DLD1 (cell line): Measurements from ENCODE around the gene TULP1.

Experiments used
- in situ Hi-C: cut with HindIII; loops from 2 replicates; pipeline ENCODE4 v1.10.0; 2017; ENCODE audit warnings: low sequenced_read_pairs

The TULP1 gene

GRCh38 chr6:35498422-35499067 is 14.2 kb downstream of the TULP1 start:
- in situ Hi-C loops = no loop called here

- in situ Hi-C loops = no loop called here
Observed at GRCh38 chr6:35497571-35498421, 14.9 kb downstream of the TULP1 start.

GRCh38 chr6:35496841-35497570 is 15.7 kb downstream of the TULP1 start, which contains the start of gene TEAD3:
TSS of gene TEAD3 (minus strand) at chr6:35497079.
- in situ Hi-C loops = no loop called here

- in situ Hi-C loops = no loop called here
Observed at GRCh38 chr6:35496036-35496840, 16.5 kb downstream of the TULP1 start.

GRCh38 chr6:35495258-35496035 is 17.2 kb downstream of the TULP1 start:
- in situ Hi-C loops = no loop called here

GRCh38 chr6:35494161-35494563 is 18.5 kb downstream of the TULP1 start:
- in situ Hi-C loops = no loop called here

- in situ Hi-C loops = no loop called here
Observed at GRCh38 chr6:35493307-35493983, 19.3 kb downstream of the TULP1 start.

- in situ Hi-C loops = no loop called here
Observed at GRCh38 chr6:35492974-35493284, 19.8 kb downstream of the TULP1 start.

- in situ Hi-C loops = no loop called here
Observed at GRCh38 chr6:35492258-35492973, 20.3 kb downstream of the TULP1 start.

GRCh38 chr6:35491558-35492257 is 21.0 kb downstream of the TULP1 start:
- in situ Hi-C loops = no loop called here

- in situ Hi-C loops = no loop called here
Observed at GRCh38 chr6:35490821-35491557, 21.7 kb downstream of the TULP1 start.

- in situ Hi-C loops = no loop called here
Observed at GRCh38 chr6:35489995-35490791, 22.5 kb downstream of the TULP1 start.

GRCh38 chr6:35489066-35489465 is 23.6 kb downstream of the TULP1 start:
- in situ Hi-C loops = no loop called here

- in situ Hi-C loops = no loop called here
Observed at GRCh38 chr6:35488517-35488862, 24.2 kb downstream of the TULP1 start.

- in situ Hi-C loops = no loop called here
Observed at GRCh38 chr6:35487658-35488516, 24.8 kb downstream of the TULP1 start.
